HG03103 (cell line): ENCODE measurements around the gene FADS3.

ENCODE experiments used
- ATAC-seq: cut with Tn5 transposase; IDR thresholded peaks from one replicate; pipeline ENCODE4 v1.9.1; 2021; ENCODE audit warnings: low read depth; ENCODE audit not compliant: unreplicated experiment

FADS3 gene

GRCh38 chr11:61862714-61863547 is 28.4 kb downstream of the FADS3 start:
- ATAC-seq: no peak

GRCh38 chr11:61861634-61862033 is 29.7 kb downstream of the FADS3 start:
- ATAC-seq: no peak

GRCh38 chr11:61860054-61860903 is 31.1 kb downstream of the FADS3 start:
- no peak for ATAC-seq

- ATAC-seq: no peak
These were observed 35.2 kb downstream of the FADS3 start for GRCh38 chr11:61855939-61856680.

- no peak for ATAC-seq
These were observed 36.2 kb downstream of the FADS3 start for GRCh38 chr11:61854966-61855714.

GRCh38 chr11:61854206-61854895 is 37.0 kb downstream of the FADS3 start:
- ATAC-seq: no peak

- ATAC-seq: no peak
These were observed 37.6 kb downstream of the FADS3 start for GRCh38 chr11:61853698-61854169.

GRCh38 chr11:61851900-61852295 is 39.4 kb downstream of the FADS3 start:
- ATAC-seq: no peak

GRCh38 chr11:61851113-61851899 is 40.0 kb downstream of the FADS3 start:
- ATAC-seq: no peak

GRCh38 chr11:61850687-61851086 is 40.7 kb downstream of the FADS3 start:
- no peak for ATAC-seq

- ATAC-seq: no peak
These were observed 42.7 kb downstream of the FADS3 start for GRCh38 chr11:61848631-61849030.

- no peak for ATAC-seq
These were observed 43.3 kb downstream of the FADS3 start for GRCh38 chr11:61847914-61848581.

- no peak for ATAC-seq
These were observed 44.9 kb downstream of the FADS3 start for GRCh38 chr11:61846362-61847020.

- ATAC-seq: no peak
These were observed 46.3 kb downstream of the FADS3 start for GRCh38 chr11:61844909-61845565.

GRCh38 chr11:61842528-61842820 is 48.9 kb downstream of the FADS3 start:
- ATAC-seq: no peak

GRCh38 chr11:61841636-61842527 is 49.5 kb downstream of the FADS3 start:
- no peak for ATAC-seq
